ENCODE data around the gene POGLUT2. TPM values are rescaled to one million over a fixed set of nuclear protein-coding genes. Genes with fewer than 3 reads are reported as not detected.

Gene POGLUT2
- total and polyA plus RNA-seq, 4 experiments from 2014 or later, result 0.48 to 1.9 (median 1.3) TPM

DNA sequence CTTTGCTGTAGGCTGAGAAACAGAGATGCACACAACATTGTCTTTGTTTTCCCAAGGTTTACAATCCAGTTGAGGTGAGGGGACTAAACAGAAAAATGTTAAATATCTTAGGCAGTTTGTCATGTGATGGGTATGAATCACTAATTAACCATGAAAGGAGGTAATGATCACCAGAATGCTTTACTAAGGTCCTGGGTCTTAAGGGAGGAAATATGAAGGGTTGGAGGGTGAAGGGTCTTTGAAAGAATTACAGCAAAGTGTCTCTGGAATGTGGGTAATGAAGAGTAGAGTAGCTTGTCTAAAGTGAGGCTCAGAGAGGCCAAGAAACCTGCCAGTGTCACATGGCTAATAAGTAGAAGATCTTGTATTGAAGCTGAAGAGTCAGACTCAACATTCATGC is 19.1 kb upstream of the POGLUT2 start:
- H3K4me3 ChIP-seq (ENCODE audit: low read length in 2 of 2), result no peak overlapping the region
- Mint-ChIP-seq H3K27ac (peak overlapping the region in 1 of 7 donors; percentile 38), H3K4me3 (no peak overlapping the region), H3K4me1 (peaks cover 3 to 7% (median 6%) of the 10 kb centered on the region in 4 donors), H3K9me3 (no peaks in the 10 kb centered on the region), H3K36me3 (peaks cover 35 to 36% of the 10 kb centered on the region in 2 donors), H3K27me3 (no peaks in the 10 kb centered on the region)
- ChIA-PET POLR2A (ENCODE audit: partially characterized antibody) (no interaction called here), CTCF (ENCODE audit: partially characterized antibody) (no interaction called here)
- DNase-seq, result no peak
- intact Hi-C loops (cut with micrococcal nuclease), result no loop called here
- H3K27me3 ChIP-seq (ENCODE audit: insufficient read depth, low read length), result no peaks in the 10 kb centered on the region
- no peak overlapping the region for H3K27ac ChIP-seq (ENCODE audit: low read depth, low read length)
- H3K9me3 ChIP-seq (ENCODE audit: control insufficient read depth in 1 of 2, low read length in 2 of 2), result no peaks in the 10 kb centered on the region
- H3K36me3 ChIP-seq (ENCODE audit: insufficient read depth, low read length), result peaks cover 5% of the 10 kb centered on the region
- no peaks in the 10 kb centered on the region for H3K4me1 ChIP-seq (ENCODE audit: insufficient read depth, low read length)

DNA sequence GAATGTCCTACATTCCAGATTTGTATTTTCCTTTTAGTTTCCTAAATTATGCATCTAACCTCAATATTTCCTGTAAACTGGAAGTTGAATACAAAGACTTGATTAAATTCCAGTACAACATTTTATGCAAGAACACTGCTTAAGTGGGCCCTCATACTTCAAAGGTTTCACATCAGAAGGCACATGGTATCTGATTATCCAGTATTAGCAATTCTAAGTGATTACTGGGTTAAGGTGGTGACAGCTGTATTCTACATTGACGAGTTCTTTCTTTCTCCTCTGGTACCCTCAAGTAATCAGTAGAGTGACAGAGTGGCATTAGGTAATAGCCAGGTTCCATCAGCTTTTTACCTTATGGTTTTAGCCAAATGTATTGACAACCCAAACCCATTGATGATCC is 18.5 kb upstream of the POGLUT2 start:
- H3K4me1 ChIP-seq (ENCODE audit: insufficient read depth, low read length), result peaks cover 4% of the 10 kb centered on the region
- peaks cover 0 to 1% (median 0%) of the 10 kb centered on the region in 8 donors for H3K9me3 Mint-ChIP-seq
- DNase-seq, result no peak
- ChIA-PET CTCF (ENCODE audit: partially characterized antibody) (no interaction called here), POLR2A (ENCODE audit: partially characterized antibody) (no interaction called here)
- no peaks in the 10 kb centered on the region for H3K27me3 ChIP-seq (ENCODE audit: insufficient read depth, low read length)
- no peak overlapping the region for H3K4me3 ChIP-seq (ENCODE audit: low read length in 2 of 2)
- H3K27ac Mint-ChIP-seq, result no peak overlapping the region
- no peaks in the 10 kb centered on the region for H3K27me3 Mint-ChIP-seq
- H3K9me3 ChIP-seq (ENCODE audit: control insufficient read depth in 1 of 2, low read length in 2 of 2), result no peaks in the 10 kb centered on the region
- H3K4me3 Mint-ChIP-seq, result no peak overlapping the region
- intact Hi-C loops (cut with micrococcal nuclease), result no loop called here
- peaks cover 31 to 32% of the 10 kb centered on the region in 2 donors for H3K36me3 Mint-ChIP-seq
- peaks cover 5% of the 10 kb centered on the region for H3K36me3 ChIP-seq (ENCODE audit: insufficient read depth, low read length)
- H3K4me1 Mint-ChIP-seq, result peaks cover 3 to 7% (median 6%) of the 10 kb centered on the region in 4 donors
- H3K27ac ChIP-seq (ENCODE audit: low read depth, low read length), result no peak overlapping the region

DNA sequence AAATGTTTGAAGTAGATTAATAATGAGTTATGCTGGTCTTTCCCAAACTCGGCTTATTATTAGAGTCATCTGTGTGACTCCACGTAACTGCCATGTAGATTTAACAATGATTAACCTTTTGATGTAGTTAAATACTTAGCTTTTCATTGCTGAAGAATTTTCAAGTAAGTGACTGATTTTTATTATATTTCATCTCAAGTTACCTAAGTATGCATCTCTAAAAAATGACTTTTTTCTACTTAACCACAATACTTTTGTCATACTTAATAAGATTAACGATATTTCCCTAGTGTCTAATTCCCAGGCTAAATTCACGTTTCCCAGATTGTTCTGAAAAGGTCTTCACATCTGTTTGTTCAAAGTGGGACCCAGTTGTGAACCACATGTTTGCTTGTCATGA is 17.9 kb upstream of the POGLUT2 start:
- Mint-ChIP-seq H3K27me3 (no peaks in the 10 kb centered on the region), H3K4me1 (peaks cover 3 to 7% (median 6%) of the 10 kb centered on the region in 4 donors), H3K4me3 (no peak overlapping the region), H3K9me3 (peaks cover 0 to 6% (median 4%) of the 10 kb centered on the region in 8 donors), H3K27ac (no peak overlapping the region), H3K36me3 (peaks cover 30 to 32% of the 10 kb centered on the region in 2 donors)
- CTCF ChIA-PET (ENCODE audit: partially characterized antibody), result no interaction called here
- H3K4me3 ChIP-seq (ENCODE audit: low read length in 2 of 2), result no peak overlapping the region
- H3K4me1 ChIP-seq (ENCODE audit: insufficient read depth, low read length), result peaks cover 4% of the 10 kb centered on the region
- POLR2A ChIA-PET (ENCODE audit: partially characterized antibody), result no interaction called here
- H3K36me3 ChIP-seq (ENCODE audit: insufficient read depth, low read length), result peaks cover 5% of the 10 kb centered on the region
- no peak for DNase-seq
- no peaks in the 10 kb centered on the region for H3K9me3 ChIP-seq (ENCODE audit: control insufficient read depth in 1 of 2, low read length in 2 of 2)
- H3K27me3 ChIP-seq (ENCODE audit: insufficient read depth, low read length), result no peaks in the 10 kb centered on the region
- intact Hi-C loops (cut with micrococcal nuclease), result no loop called here
- H3K27ac ChIP-seq (ENCODE audit: low read depth, low read length), result no peak overlapping the region

DNA sequence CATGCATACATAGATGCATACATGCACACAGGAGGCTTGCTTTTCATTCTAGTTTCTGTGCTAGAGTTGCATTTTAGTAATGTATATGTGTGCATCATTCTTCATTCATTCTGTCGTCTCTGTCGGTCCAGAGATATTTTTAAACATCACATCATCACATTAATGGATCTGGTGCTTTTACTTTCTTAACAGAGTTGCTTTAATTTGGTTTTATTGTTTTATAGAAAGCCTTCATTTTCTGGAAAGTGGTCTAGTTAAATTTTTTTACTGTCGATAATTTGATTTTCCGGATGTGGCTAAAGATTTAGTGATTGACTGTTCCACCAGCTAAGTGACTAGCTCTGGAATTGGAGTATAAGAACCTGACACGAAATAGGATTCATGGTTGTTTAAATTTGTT is 17.0 kb upstream of the POGLUT2 start:
- no peaks in the 10 kb centered on the region for H3K27me3 ChIP-seq (ENCODE audit: insufficient read depth, low read length)
- H3K36me3 ChIP-seq (ENCODE audit: insufficient read depth, low read length), result peaks cover 5% of the 10 kb centered on the region
- H3K27me3 Mint-ChIP-seq, result no peaks in the 10 kb centered on the region
- no peak overlapping the region for H3K4me3 ChIP-seq (ENCODE audit: low read length in 2 of 2)
- H3K4me1 Mint-ChIP-seq, result peaks cover 3 to 7% (median 6%) of the 10 kb centered on the region in 4 donors
- POLR2A ChIA-PET (ENCODE audit: partially characterized antibody), result no interaction called here
- peaks cover 4% of the 10 kb centered on the region for H3K4me1 ChIP-seq (ENCODE audit: insufficient read depth, low read length)
- peaks cover 28 to 39% of the 10 kb centered on the region in 2 donors for H3K36me3 Mint-ChIP-seq
- CTCF ChIA-PET (ENCODE audit: partially characterized antibody), result interaction anchor here (1.3 kb wide), 1 partner anchor 236 kb away, joined by 3 read pairs; no protein-coding TSS in a partner anchor
- no peak overlapping the region for H3K27ac ChIP-seq (ENCODE audit: low read depth, low read length)
- intact Hi-C loops (cut with micrococcal nuclease), result no loop called here
- no peak overlapping the region for H3K27ac Mint-ChIP-seq
- no peaks in the 10 kb centered on the region for H3K9me3 ChIP-seq (ENCODE audit: control insufficient read depth in 1 of 2, low read length in 2 of 2)
- H3K4me3 Mint-ChIP-seq, result no peak overlapping the region
- H3K9me3 Mint-ChIP-seq, result peaks cover 0 to 12% (median 6%) of the 10 kb centered on the region in 8 donors
- no peak for DNase-seq

DNA sequence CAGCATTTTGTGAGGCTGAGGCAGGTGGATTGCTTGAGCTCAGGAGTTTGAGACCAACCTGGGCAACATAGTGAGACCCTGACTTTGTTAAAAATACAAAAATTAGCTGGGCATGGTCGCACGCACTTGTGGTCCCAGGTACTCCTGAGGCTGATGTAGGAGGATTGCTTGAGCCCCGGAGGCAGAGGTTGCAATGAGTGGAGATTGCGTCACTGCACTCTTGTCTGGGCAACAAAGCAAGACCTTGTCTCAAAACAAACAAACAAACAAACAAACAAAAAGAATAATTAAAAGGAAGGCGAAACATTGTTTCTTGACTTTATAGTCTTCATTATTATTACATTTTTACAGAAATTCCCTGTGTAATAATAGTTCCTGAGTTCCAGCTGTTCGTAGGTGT is 16.0 kb upstream of the POGLUT2 start:
- ChIA-PET CTCF (ENCODE audit: partially characterized antibody) (interaction anchor here (1.3 kb wide), 1 partner anchor 235 kb away, joined by 3 read pairs; no protein-coding TSS in a partner anchor), POLR2A (ENCODE audit: partially characterized antibody) (no interaction called here)
- H3K4me3 ChIP-seq (ENCODE audit: low read length in 2 of 2), result no peak overlapping the region
- H3K27ac ChIP-seq (ENCODE audit: low read depth, low read length), result no peak overlapping the region
- H3K4me1 ChIP-seq (ENCODE audit: insufficient read depth, low read length), result peaks cover 4% of the 10 kb centered on the region
- DNase-seq, result no peak
- no peaks in the 10 kb centered on the region for H3K9me3 ChIP-seq (ENCODE audit: control insufficient read depth in 1 of 2, low read length in 2 of 2)
- H3K9me3 Mint-ChIP-seq, result peaks cover 0 to 12% (median 6%) of the 10 kb centered on the region in 8 donors
- no peaks in the 10 kb centered on the region for H3K27me3 ChIP-seq (ENCODE audit: insufficient read depth, low read length)
- peaks cover 5% of the 10 kb centered on the region for H3K36me3 ChIP-seq (ENCODE audit: insufficient read depth, low read length)
- no peak overlapping the region for H3K4me3 Mint-ChIP-seq
- H3K4me1 Mint-ChIP-seq, result peaks cover 3 to 7% (median 5%) of the 10 kb centered on the region in 4 donors
- no peaks in the 10 kb centered on the region for H3K27me3 Mint-ChIP-seq
- no peak overlapping the region for H3K27ac Mint-ChIP-seq
- intact Hi-C loops (cut with micrococcal nuclease), result no loop called here
- H3K36me3 Mint-ChIP-seq, result peaks cover 23 to 43% of the 10 kb centered on the region in 2 donors

DNA sequence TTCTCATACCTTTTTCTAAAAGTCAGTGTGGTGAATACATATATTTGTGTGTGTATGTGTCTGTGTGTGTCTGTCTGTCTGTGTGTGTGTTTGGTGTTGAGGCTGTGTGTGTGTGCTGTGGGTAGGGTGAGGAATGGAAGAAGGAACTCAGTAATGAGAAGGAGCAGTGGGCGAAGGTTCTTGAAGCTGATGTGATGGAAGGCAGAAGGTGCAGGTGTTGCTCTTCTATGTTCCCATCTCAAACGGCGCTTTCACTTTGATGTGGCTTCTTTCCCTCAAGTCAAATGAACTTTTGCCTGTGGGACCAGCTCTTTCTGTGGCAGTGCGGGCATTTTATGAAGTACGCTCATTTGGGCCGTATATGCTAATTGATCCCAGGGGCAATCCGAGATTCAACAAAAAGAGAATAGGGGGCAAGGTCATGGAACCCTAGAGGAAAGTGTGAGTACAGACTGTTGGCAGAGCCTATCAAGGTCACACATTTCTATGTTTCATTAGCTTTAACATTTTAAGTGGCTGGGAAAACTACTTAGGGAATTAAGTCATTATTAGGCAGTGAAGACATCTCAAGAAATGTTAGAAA is 15.3 kb upstream of the POGLUT2 start:
- no peak overlapping the region for H3K4me3 Mint-ChIP-seq
- H3K9me3 Mint-ChIP-seq, result peaks cover 0 to 12% (median 6%) of the 10 kb centered on the region in 8 donors
- Histone ChIP-seq H3K27me3 (ENCODE audit: insufficient read depth, low read length) (no peaks in the 10 kb centered on the region), H3K27ac (ENCODE audit: low read depth, low read length) (no peak overlapping the region), H3K4me1 (ENCODE audit: insufficient read depth, low read length) (peaks cover 4% of the 10 kb centered on the region), H3K9me3 (ENCODE audit: control insufficient read depth in 1 of 2, low read length in 2 of 2) (no peaks in the 10 kb centered on the region), H3K4me3 (ENCODE audit: low read length in 2 of 2) (no peak overlapping the region), H3K36me3 (ENCODE audit: insufficient read depth, low read length) (peaks cover 5% of the 10 kb centered on the region)
- H3K36me3 Mint-ChIP-seq, result peaks cover 19 to 37% of the 10 kb centered on the region in 2 donors
- intact Hi-C loops (cut with micrococcal nuclease), result no loop called here
- DNase-seq, result no peak
- ChIA-PET POLR2A (ENCODE audit: partially characterized antibody) (no interaction called here), CTCF (ENCODE audit: partially characterized antibody) (no interaction called here)
- peaks cover 3 to 7% (median 5%) of the 10 kb centered on the region in 4 donors for H3K4me1 Mint-ChIP-seq
- no peaks in the 10 kb centered on the region for H3K27me3 Mint-ChIP-seq
- no peak overlapping the region for H3K27ac Mint-ChIP-seq

DNA sequence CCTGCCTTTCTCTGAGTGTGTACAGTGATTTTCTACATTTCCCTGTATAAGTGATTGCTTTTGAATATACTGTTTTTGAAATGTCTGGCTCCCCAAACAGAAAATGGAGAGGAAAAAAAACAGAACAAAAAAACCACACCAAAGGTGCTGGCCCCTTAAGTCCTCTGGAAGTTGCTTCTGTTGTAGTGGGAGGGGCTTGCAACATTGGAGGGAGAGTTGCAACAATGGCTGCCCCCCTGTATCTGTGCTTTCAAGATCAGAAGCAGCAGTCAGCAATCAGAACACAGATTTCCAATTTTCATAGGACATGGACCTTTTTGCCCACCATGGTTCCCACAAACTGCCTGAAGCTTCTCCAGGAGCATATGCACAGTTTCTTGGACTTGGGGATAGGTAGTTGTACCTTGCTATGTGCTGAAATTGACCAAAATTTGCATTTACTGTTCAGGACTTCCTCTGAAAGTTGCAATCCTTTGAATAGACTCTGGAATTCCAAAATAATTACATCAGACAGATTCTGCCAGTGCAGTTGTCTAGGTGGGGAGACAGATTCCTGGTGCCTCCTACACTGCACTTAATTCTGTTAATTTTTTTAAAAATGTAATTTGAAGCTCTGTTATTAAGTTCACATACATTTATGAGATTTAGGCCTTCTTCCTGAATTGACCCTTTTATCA is 14.0 kb upstream of the POGLUT2 start:
- Histone ChIP-seq H3K36me3 (ENCODE audit: insufficient read depth, low read length) (peaks cover 5% of the 10 kb centered on the region), H3K4me3 (ENCODE audit: low read length in 2 of 2) (no peak overlapping the region), H3K27ac (ENCODE audit: low read depth, low read length) (no peak overlapping the region), H3K27me3 (ENCODE audit: insufficient read depth, low read length) (no peaks in the 10 kb centered on the region), H3K4me1 (ENCODE audit: insufficient read depth, low read length) (peaks cover 4% of the 10 kb centered on the region), H3K9me3 (ENCODE audit: control insufficient read depth in 1 of 2, low read length in 2 of 2) (no peaks in the 10 kb centered on the region)
- H3K36me3 Mint-ChIP-seq, result peaks cover 15 to 36% of the 10 kb centered on the region in 2 donors
- H3K27ac Mint-ChIP-seq, result no peak overlapping the region
- peaks cover 7 to 12% (median 7%) of the 10 kb centered on the region in 4 donors for H3K4me1 Mint-ChIP-seq
- DNase-seq, result no peak
- no peak overlapping the region for H3K4me3 Mint-ChIP-seq
- H3K27me3 Mint-ChIP-seq, result no peaks in the 10 kb centered on the region
- POLR2A ChIA-PET (ENCODE audit: partially characterized antibody), result no interaction called here
- intact Hi-C loops (cut with micrococcal nuclease), result no loop called here
- CTCF ChIA-PET (ENCODE audit: partially characterized antibody), result interaction anchor here (0.7 kb wide), 1 partner anchor 173 kb away, joined by 3 read pairs; no protein-coding TSS in a partner anchor
- H3K9me3 Mint-ChIP-seq, result peaks cover 0 to 12% (median 6%) of the 10 kb centered on the region in 8 donors
